Vagina (tissue), 2 donors: ENCODE measurements around the gene CDHR1. TPM values are rescaled to one million over a fixed set of nuclear protein-coding genes. Genes with fewer than 3 reads are reported as not detected.

Experiments
- DNase-seq, 2 donors: peaks; one replicate each; pipeline ENCODE4 v3.0.0-alpha.2; 2017; ENCODE audit errors: extremely low spot score in 2 of 2
- H3K27ac ChIP-seq: fragments of 200-600 bp; sonication (generic); one replicate; pipeline ENCODE4 v1.5.1; 2019
- H3K27me3 ChIP-seq: fragments of 200-600 bp; sonication (generic); one replicate; pipeline ENCODE4 v1.5.1; 2019
- H3K36me3 ChIP-seq, 2 donors: fragments of 200-600 bp; sonication (generic); one replicate each; pipeline ENCODE4 v1.5.1; 2017 to 2019
- H3K4me1 ChIP-seq: fragments of 200-600 bp; sonication (generic); one replicate; pipeline ENCODE4 v1.5.1; 2019
- H3K4me3 ChIP-seq, 2 donors: fragments of 200-600 bp; sonication (generic); 1 replicate in 1 of 2; 2 replicates in 1 of 2; pipeline ENCODE4 v1.5.1; 2016 to 2019
- H3K9me3 ChIP-seq: fragments of 200-600 bp; sonication (generic); one replicate; pipeline ENCODE4 v1.5.1; 2019
- POLR2A ChIP-seq, 2 donors: fragments of 450-650 bp; IDR thresholded peaks; one replicate each; pipeline ENCODE4 v1.6.1; 2017; ENCODE audit warnings: antibody characterized with exemption in 2 of 2, mild to moderate bottlenecking in 2 of 2, moderate library complexity in 2 of 2
- POLR2AphosphoS5 ChIP-seq, 2 donors: sonication (generic); formaldehyde crosslinking; IDR thresholded peaks; one replicate each; pipeline ENCODE4 v1.9.0; 2017; ENCODE audit warnings: antibody characterized with exemption in 2 of 2, mild to moderate bottlenecking in 2 of 2, low read depth in 1 of 2; ENCODE audit not compliant: insufficient read depth in 1 of 2
- intact Hi-C: fragments of 100-400 bp; cut with DNase I; formaldehyde crosslinking; loops from one replicate; pipeline ENCODE4 v1.15.1; 2023
- total RNA-seq: library from RNA; depleted of rRNA; stranded (reverse); fragments of >200 nt; gene quantifications from one replicate; pipeline ENCODE4 v1.2.3, GENCODE V29; 2016
- TF ChIP-seq, protein P1 (sequence below), 3 experiments: fragments of 450-650 bp in 2 of 3; fragments of 200-600 bp in 1 of 3; sonication (generic) in 1 of 3; IDR thresholded peaks; one replicate each; pipeline ENCODE4 v1.5.1; 2017 to 2019; ENCODE audit warnings: antibody characterized with exemption in 3 of 3, mild to moderate bottlenecking in 2 of 3, moderate library complexity in 2 of 3

The CDHR1 gene
- total RNA-seq, 1 donor from 2014 or later, result 6.4 TPM

DNA sequence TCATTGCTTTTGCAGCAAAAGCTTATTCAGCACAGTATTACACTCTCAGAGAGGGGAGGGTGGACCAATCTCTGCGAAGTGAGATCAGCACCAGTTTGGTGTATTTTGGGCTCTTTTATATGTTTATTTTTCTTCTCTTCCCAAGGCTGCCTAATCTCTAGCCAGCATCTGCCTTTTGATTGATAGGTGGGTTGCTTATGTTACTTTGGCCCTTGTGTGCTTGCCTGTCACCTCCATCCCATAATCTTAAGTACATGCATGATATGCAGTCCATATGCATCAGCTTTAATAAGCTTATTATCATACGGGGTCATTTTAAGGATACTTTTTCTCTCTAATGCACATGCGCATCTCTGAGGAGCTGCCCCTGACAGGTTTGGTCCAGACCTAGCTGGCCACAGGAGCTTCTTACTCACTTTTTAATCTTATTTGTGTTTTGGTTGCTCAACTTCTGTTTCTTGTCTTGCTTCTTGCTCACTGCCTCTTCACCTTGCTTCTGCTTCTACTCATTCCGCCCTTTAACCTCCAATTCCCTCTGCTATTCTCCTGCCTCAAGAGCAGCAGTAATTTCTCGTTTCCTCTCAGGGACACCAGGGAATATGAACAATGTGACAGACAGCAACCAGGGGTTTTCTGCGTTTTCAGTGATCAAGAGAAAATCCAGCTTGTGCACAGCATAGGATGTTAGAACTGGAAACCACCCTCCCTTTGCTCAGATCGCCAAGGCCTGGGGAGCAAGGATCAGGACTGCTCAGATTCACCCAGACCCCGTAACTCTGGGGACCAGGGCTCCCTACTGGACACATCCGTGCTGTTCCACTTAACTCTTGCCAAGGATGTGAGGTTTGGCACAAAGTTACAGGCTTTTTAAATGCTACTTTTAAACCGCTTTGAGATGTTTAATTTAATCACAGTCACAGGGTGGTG lies 60.5 kb downstream of the CDHR1 start:
- Histone ChIP-seq H3K36me3 (no peaks in the 10 kb centered on the region), H3K4me1 (no peaks in the 10 kb centered on the region), H3K27ac (no peak overlapping the region), H3K27me3 (no peaks in the 10 kb centered on the region), H3K9me3 (no peaks in the 10 kb centered on the region), H3K4me3 (no peak overlapping the region)
- TF ChIP-seq, protein P1, sequence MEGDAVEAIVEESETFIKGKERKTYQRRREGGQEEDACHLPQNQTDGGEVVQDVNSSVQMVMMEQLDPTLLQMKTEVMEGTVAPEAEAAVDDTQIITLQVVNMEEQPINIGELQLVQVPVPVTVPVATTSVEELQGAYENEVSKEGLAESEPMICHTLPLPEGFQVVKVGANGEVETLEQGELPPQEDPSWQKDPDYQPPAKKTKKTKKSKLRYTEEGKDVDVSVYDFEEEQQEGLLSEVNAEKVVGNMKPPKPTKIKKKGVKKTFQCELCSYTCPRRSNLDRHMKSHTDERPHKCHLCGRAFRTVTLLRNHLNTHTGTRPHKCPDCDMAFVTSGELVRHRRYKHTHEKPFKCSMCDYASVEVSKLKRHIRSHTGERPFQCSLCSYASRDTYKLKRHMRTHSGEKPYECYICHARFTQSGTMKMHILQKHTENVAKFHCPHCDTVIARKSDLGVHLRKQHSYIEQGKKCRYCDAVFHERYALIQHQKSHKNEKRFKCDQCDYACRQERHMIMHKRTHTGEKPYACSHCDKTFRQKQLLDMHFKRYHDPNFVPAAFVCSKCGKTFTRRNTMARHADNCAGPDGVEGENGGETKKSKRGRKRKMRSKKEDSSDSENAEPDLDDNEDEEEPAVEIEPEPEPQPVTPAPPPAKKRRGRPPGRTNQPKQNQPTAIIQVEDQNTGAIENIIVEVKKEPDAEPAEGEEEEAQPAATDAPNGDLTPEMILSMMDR (IDR thresholded peaks at IDR 0.05), result no peak
- TF ChIP-seq POLR2A (IDR thresholded peaks at IDR 0.05), result no peak
- TF ChIP-seq POLR2AphosphoS5 (IDR thresholded peaks at IDR 0.05; ENCODE audit: insufficient read depth in 1 of 2, low read depth in 1 of 2), result no peak
- intact Hi-C loops, result no loop called here
- DNase-seq, result peak; percentile 32 to 43

DNA sequence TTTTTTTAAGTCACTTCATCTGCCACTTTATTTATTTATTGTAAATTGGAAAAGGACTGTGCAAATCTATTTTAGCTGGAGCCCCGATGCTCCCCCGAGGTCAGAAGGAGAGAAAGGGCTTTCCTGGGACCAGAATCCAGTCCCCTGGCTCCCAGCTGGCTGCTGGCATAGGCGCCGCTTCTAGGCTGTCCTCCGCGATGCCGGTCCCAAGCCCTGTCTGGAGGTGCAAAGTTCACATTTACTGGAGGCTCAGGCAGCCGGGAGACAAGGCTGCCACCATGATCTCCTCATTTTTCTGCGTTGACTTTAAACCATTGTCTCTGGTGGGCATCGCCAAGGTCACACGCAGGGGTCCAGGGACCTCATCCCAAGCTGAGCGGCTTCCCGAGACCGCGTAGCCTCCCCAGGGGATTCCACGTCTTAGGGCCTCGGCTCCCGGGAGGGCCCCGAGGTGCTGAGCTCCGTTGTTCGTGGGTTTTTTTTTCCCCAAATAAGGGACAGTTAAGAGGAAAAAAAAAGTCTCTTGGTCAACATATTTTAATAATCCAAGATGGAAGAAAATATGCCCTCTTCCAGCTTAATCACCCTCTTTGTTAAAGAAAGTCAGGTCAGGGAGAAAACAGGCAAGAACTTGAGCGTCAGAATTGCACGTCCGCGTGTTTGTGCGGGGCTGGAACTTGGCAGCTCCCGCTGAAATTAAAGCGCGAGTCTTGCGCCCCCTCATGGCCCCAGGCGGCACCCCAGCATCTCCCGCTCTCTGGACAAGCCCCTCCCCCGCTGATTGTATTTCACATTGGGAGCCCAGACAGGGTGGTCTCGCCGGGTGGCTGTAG lies 62.4 kb downstream of the CDHR1 start:
- H3K9me3 ChIP-seq, result no peaks in the 10 kb centered on the region
- no peaks in the 10 kb centered on the region for H3K27me3 ChIP-seq
- DNase-seq, result peak; percentile 82 to 93
- no peak overlapping the region for H3K27ac ChIP-seq
- TF ChIP-seq, protein P1 (IDR thresholded peaks at IDR 0.05), result no peak
- TF ChIP-seq POLR2A (IDR thresholded peaks at IDR 0.05) (no peak), POLR2AphosphoS5 (IDR thresholded peaks at IDR 0.05; ENCODE audit: insufficient read depth in 1 of 2, low read depth in 1 of 2) (no peak)
- intact Hi-C loops, result no loop called here
- H3K36me3 ChIP-seq, result no peaks in the 10 kb centered on the region
- no peak overlapping the region for H3K4me3 ChIP-seq
- H3K4me1 ChIP-seq, result no peaks in the 10 kb centered on the region

DNA sequence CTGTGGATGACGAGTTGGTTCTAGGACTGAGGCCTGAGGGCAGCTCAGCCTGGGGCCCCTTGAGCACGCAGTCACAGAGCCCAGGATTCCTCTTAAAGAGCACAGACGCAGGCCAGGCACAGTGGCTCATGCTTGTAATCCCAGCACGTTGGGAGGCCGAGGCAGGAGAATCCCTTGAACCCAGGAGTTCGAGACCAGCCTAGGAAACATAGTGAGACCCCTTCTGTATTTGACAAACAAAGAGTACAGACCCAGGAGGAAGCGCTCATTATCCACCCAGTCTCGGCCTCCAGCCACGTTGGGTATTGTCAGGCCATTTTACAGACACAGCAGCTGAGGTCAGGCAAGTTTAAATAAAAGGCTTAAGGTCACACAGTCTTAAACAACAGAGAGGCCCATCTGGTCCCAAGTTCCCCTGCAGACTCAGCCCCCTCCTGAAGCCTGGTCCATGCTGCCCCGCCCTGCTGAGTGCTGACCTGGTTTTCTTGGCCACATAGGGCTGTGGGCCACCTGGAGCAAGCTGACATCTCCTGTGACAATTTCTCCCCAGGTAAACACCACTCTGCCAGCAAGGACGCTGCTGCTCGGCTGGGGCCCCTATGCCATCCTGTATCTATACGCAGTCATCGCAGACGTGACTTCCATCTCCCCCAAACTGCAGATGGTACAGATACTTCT lies 63.1 kb downstream of the CDHR1 start:
- no peak overlapping the region for H3K4me3 ChIP-seq
- H3K27ac ChIP-seq, result no peak overlapping the region
- H3K4me1 ChIP-seq, result no peaks in the 10 kb centered on the region
- no peaks in the 10 kb centered on the region for H3K27me3 ChIP-seq
- intact Hi-C loops, result no loop called here
- TF ChIP-seq, protein P1 (IDR thresholded peaks at IDR 0.05), result no peak
- TF ChIP-seq POLR2AphosphoS5 (IDR thresholded peaks at IDR 0.05; ENCODE audit: insufficient read depth in 1 of 2, low read depth in 1 of 2) (no peak), POLR2A (IDR thresholded peaks at IDR 0.05) (no peak)
- peak; percentile 52 to 67 for DNase-seq
- H3K9me3 ChIP-seq, result no peaks in the 10 kb centered on the region
- no peaks in the 10 kb centered on the region for H3K36me3 ChIP-seq

DNA sequence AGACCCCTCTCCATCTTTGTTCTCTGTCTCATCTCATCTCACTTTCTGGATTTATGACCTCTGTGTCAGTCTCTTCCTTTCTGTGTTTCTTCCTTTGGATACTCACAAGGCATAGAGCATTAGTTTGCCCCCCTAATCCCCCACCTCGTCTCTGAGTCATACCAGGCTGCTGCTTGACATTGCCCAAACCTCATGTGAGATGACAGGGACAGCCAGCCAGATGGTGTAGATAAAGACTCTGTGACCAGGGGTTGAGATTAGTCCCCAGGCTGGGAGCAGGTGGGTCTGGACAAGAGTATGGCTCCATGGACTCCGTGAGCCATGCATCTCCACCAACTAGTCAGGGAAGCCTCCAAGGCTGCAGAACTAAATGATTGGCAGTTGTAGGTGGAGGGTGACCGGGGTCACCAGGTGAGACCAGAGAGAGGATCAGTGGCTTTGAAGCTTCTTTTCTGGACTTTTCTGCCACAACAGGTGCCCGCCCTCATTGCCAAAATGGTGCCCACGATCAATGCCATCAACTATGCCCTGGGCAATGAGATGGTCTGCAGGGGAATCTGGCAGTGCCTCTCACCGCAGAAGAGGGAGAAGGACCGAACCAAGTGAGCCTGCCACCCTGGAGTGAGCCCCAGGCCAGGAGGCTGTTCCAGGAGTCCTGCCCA lies 63.8 kb downstream of the CDHR1 start:
- intact Hi-C loops, result no loop called here
- TF ChIP-seq, protein P1 (IDR thresholded peaks at IDR 0.05), result no peak
- TF ChIP-seq POLR2AphosphoS5 (IDR thresholded peaks at IDR 0.05; ENCODE audit: insufficient read depth in 1 of 2, low read depth in 1 of 2) (no peak), POLR2A (IDR thresholded peaks at IDR 0.05) (no peak)
- peak in 1 of 2 donors; percentile 67 for DNase-seq
- no peaks in the 10 kb centered on the region for H3K36me3 ChIP-seq
- H3K4me3 ChIP-seq, result no peak overlapping the region
- no peak overlapping the region for H3K27ac ChIP-seq
- H3K27me3 ChIP-seq, result no peaks in the 10 kb centered on the region
- H3K9me3 ChIP-seq, result no peaks in the 10 kb centered on the region
- no peaks in the 10 kb centered on the region for H3K4me1 ChIP-seq
